HepG2 (cell line): Measurements from ENCODE around the gene EPB41L2. TPM values are rescaled to one million over a fixed set of nuclear protein-coding genes. Genes with fewer than 3 reads are reported as not detected.

Experiments
- AKNA ChIP-seq: sonication (generic); formaldehyde crosslinking; IDR thresholded peaks from 2 replicates; pipeline ENCODE4 v1.4.0; 2020; ENCODE audit warnings: missing genetic modification reagents, borderline replicate concordance
- CCAR2 ChIP-seq: fragments of 200-400 bp; formaldehyde crosslinking; optimal IDR thresholded peaks from 2 replicates; pipeline ENCODE3; 2018; ENCODE audit warnings: low read depth, mild to moderate bottlenecking, low read length, moderate library complexity
- ELF3 ChIP-seq: IDR thresholded peaks from 2 replicates; pipeline ENCODE4 v1.6.1; 2016; ENCODE audit warnings: missing genetic modification reagents, missing compliant biosample characterization
- HIC2 ChIP-seq: sonication (generic); formaldehyde crosslinking; IDR thresholded peaks from 2 replicates; pipeline ENCODE4 v1.9.0; 2022; ENCODE audit warnings: low read depth, missing genetic modification reagents
- IKZF5 ChIP-seq: IDR thresholded peaks from 2 replicates; pipeline ENCODE4 v1.6.1; 2018; ENCODE audit warnings: missing genetic modification reagents, mild to moderate bottlenecking, missing compliant biosample characterization
- KLF11 ChIP-seq: IDR thresholded peaks from 2 replicates; pipeline ENCODE4 v1.6.1; 2016; ENCODE audit warnings: missing compliant biosample characterization
- MIER3 ChIP-seq: IDR thresholded peaks from 2 replicates; pipeline ENCODE4 v1.6.1; 2016; ENCODE audit warnings: missing compliant biosample characterization, borderline replicate concordance
- MLLT10 ChIP-seq: sonication (generic); formaldehyde crosslinking; IDR thresholded peaks from 2 replicates; pipeline ENCODE4 v1.4.0; 2020; ENCODE audit warnings: missing genetic modification reagents
- NCOA2 ChIP-seq: sonication (generic); formaldehyde crosslinking; IDR thresholded peaks from 2 replicates; pipeline ENCODE4 v1.8.0; 2022; ENCODE audit warnings: inconsistent platforms
- ONECUT2 ChIP-seq: sonication (generic); formaldehyde crosslinking; IDR thresholded peaks from 2 replicates; pipeline ENCODE4 v1.4.0; 2020; ENCODE audit warnings: missing genetic modification reagents
- SMAD3 ChIP-seq: sonication (generic); formaldehyde crosslinking; IDR thresholded peaks from 2 replicates; pipeline ENCODE4 v1.4.0; 2020; ENCODE audit warnings: missing genetic modification reagents
- SNAPC5 ChIP-seq: sonication (generic); formaldehyde crosslinking; IDR thresholded peaks from 2 replicates; pipeline ENCODE4 v1.8.1; 2023; ENCODE audit warnings: mild to moderate bottlenecking, missing genetic modification reagents, borderline replicate concordance
- TBL1XR1 ChIP-seq: fragments of 150-350 bp; IDR thresholded peaks from 2 replicates; pipeline ENCODE4 v1.6.1; 2014; ENCODE audit warnings: borderline replicate concordance, low read length; ENCODE audit not compliant: partially characterized antibody
- ZNF264 ChIP-seq: sonication (generic); formaldehyde crosslinking; IDR thresholded peaks from 2 replicates; pipeline ENCODE4 v1.4.0; 2020; ENCODE audit warnings: missing genetic modification reagents
- ZNF546 ChIP-seq: sonication (generic); formaldehyde crosslinking; conservative IDR thresholded peaks from 2 replicates; pipeline ENCODE4 v1.8.1; 2023; ENCODE audit warnings: mild to moderate bottlenecking, missing genetic modification reagents
- ZNF761 ChIP-seq: sonication (generic); formaldehyde crosslinking; conservative IDR thresholded peaks from 2 replicates; pipeline ENCODE4 v1.4.0; 2020; ENCODE audit warnings: mild to moderate bottlenecking, missing genetic modification reagents
- ZNF775 ChIP-seq: sonication (generic); formaldehyde crosslinking; IDR thresholded peaks from 2 replicates; pipeline ENCODE4 v1.4.0; 2020; ENCODE audit warnings: missing genetic modification reagents, mild to moderate bottlenecking, moderate library complexity, borderline replicate concordance
- polyA plus RNA-seq, 8 experiments: library from polyadenylated mRNA; depleted of rRNA in 3 of 8; stranded (reverse) in 7 of 8; unstranded in 1 of 8; fragments of >200 nt; fragmentation: Illumina TruSeq in 4 of 8; extraction: Trizol in 4 of 8; gene quantifications; 2 replicates each; pipeline versions ENCODE4 v1.2.1 to v1.2.3, GENCODE V29; 2011 to 2016; ENCODE audit warnings: low read depth in 4 of 8, missing spikeins in 1 of 8, mixed read lengths in 1 of 8; ENCODE audit not compliant: insufficient read depth in 1 of 8
- total RNA-seq, 5 experiments: library from RNA; depleted of rRNA; stranded (reverse); fragments of >200 nt; fragmentation: Illumina TruSeq; extraction: Trizol; gene quantifications; 2 replicates each; pipeline ENCODE4 v1.2.3, GENCODE V29; 2016; ENCODE audit warnings: low read depth in 1 of 5

EPB41L2 gene
- total and polyA plus RNA-seq, 2 of the 13 experiments (the other 11 are each of a cell fraction or from before 2014, with no cell fraction given), result 41.7 to 56.4 TPM

GRCh38 chr6:130826442-130827246, 236.4 kb downstream of the EPB41L2 start (continued):
- TF ChIP-seq IKZF5 (CRISPR knock-in tag) (peak; percentile 29; the same call in 1 of the 2 replicates), ELF3 (CRISPR knock-in tag) (no peak), ZNF546 (CRISPR knock-in tag) (no peak), ZNF264 (CRISPR knock-in tag) (no peak), ZNF775 (CRISPR knock-in tag) (peak; percentile 84; the same call in 1 of the 2 replicates), MIER3 (CRISPR knock-in tag) (peak; percentile 17; the same call in 1 of the 2 replicates), ONECUT2 (peak; percentile 16; the same call in 1 of the 2 replicates), MLLT10 (CRISPR knock-in tag) (no peak), CCAR2 (no peak), KLF11 (CRISPR knock-in tag) (0 out of 2 replicates have a peak, but pooled peaks have one; percentile 10), ZNF761 (CRISPR knock-in tag) (no peak), HIC2 (CRISPR knock-in tag) (no peak), SMAD3 (CRISPR knock-in tag) (0 out of 2 replicates have a peak, but pooled peaks have one; percentile 64), SNAPC5 (CRISPR knock-in tag) (no peak), AKNA (CRISPR knock-in tag) (no peak), NCOA2 (CRISPR knock-in tag) (peak; percentile 82), TBL1XR1 (no peak)
